ENCODE results near the gene CDH4. TPM values are rescaled to one million over a fixed set of nuclear protein-coding genes. Genes with fewer than 3 reads are reported as not detected.

CDH4 gene
- total and polyA plus RNA-seq, 8 donors: under 0.01 to 2.2 (median 0.11) TPM; not detected in 2

GRCh38 chr20:61408951-61409740 lies 157.1 kb downstream of the CDH4 start:
- 79 to 84% (median 82%) methylated on average over 16 to 20 of the region's 20 CpGs for WGBS, 5 donors
- DNase-seq: no peak
- H3K27me3 ChIP-seq: peaks cover 0 to 11% (median 0%) of the 10 kb centered on the region in 3 donors
- no peak overlapping the region for H3K27ac ChIP-seq
- peaks cover 0 to 31% (median 18%) of the 10 kb centered on the region in 4 donors for H3K9me3 ChIP-seq
- no peaks in the 10 kb centered on the region for H3K36me3 ChIP-seq
- intact Hi-C loops (cut with DNase I; ENCODE audit: low total_unique reads): no loop called here
- no peak overlapping the region for H3K4me3 ChIP-seq
- H3K4me1 ChIP-seq: no peaks in the 10 kb centered on the region
- TF ChIP-seq CTCF (IDR thresholded peaks at IDR 0.05): no peak
- no peak for TF ChIP-seq EP300 (IDR thresholded peaks at IDR 0.05)
- TF ChIP-seq POLR2AphosphoS5 (IDR thresholded peaks at IDR 0.05): no peak
- no peak for TF ChIP-seq POLR2A (IDR thresholded peaks at IDR 0.05)

- no peaks in the 10 kb centered on the region for H3K36me3 ChIP-seq
- TF ChIP-seq CTCF (IDR thresholded peaks at IDR 0.05) (no peak), EP300 (IDR thresholded peaks at IDR 0.05) (no peak), POLR2AphosphoS5 (IDR thresholded peaks at IDR 0.05) (no peak), POLR2A (IDR thresholded peaks at IDR 0.05) (no peak)
- 75 to 90% (median 84%) methylated on average over 2 to 4 of the region's 4 CpGs for WGBS, 5 donors
- no peak overlapping the region for H3K4me3 ChIP-seq
- H3K27me3 ChIP-seq: peaks cover 0 to 11% (median 0%) of the 10 kb centered on the region in 3 donors
- H3K9me3 ChIP-seq: peaks cover 6 to 39% (median 26%) of the 10 kb centered on the region in 4 donors
- intact Hi-C loops (cut with DNase I; ENCODE audit: low total_unique reads): no loop called here
- no peak overlapping the region for H3K27ac ChIP-seq
- H3K4me1 ChIP-seq: no peaks in the 10 kb centered on the region
- DNase-seq: no peak
These were observed 159.7 kb downstream of the CDH4 start for GRCh38 chr20:61411743-61412142.

- no peak for DNase-seq
- Histone ChIP-seq H3K4me3 (no peak overlapping the region), H3K36me3 (no peaks in the 10 kb centered on the region), H3K9me3 (peaks cover 6 to 39% (median 26%) of the 10 kb centered on the region in 4 donors), H3K27ac (no peak overlapping the region), H3K4me1 (no peaks in the 10 kb centered on the region), H3K27me3 (peaks cover 0 to 16% (median 0%) of the 10 kb centered on the region in 3 donors)
- 80 to 88% (median 85%) methylated on average over 4 of the region's 4 CpGs for WGBS, 5 donors
- intact Hi-C loops (cut with DNase I; ENCODE audit: low total_unique reads): no loop called here
- TF ChIP-seq POLR2AphosphoS5 (IDR thresholded peaks at IDR 0.05) (no peak), POLR2A (IDR thresholded peaks at IDR 0.05) (no peak), CTCF (IDR thresholded peaks at IDR 0.05) (no peak), EP300 (IDR thresholded peaks at IDR 0.05) (no peak)
These were observed 161.7 kb downstream of the CDH4 start for GRCh38 chr20:61413752-61414151.

- 62 to 68% (median 67%) methylated on average over 7 to 11 of the region's 11 CpGs for WGBS, 5 donors
- Histone ChIP-seq H3K27me3 (peaks cover 0 to 22% (median under 1%) of the 10 kb centered on the region in 3 donors), H3K9me3 (peaks cover 6 to 42% (median 26%) of the 10 kb centered on the region in 4 donors), H3K27ac (no peak overlapping the region), H3K36me3 (no peaks in the 10 kb centered on the region), H3K4me3 (no peak overlapping the region), H3K4me1 (no peaks in the 10 kb centered on the region)
- no peak for DNase-seq
- TF ChIP-seq CTCF (IDR thresholded peaks at IDR 0.05) (no peak), POLR2A (IDR thresholded peaks at IDR 0.05) (no peak), POLR2AphosphoS5 (IDR thresholded peaks at IDR 0.05) (no peak), EP300 (IDR thresholded peaks at IDR 0.05) (no peak)
- intact Hi-C loops (cut with DNase I; ENCODE audit: low total_unique reads): no loop called here
These were observed 162.5 kb downstream of the CDH4 start for GRCh38 chr20:61414455-61414991.
